Endodermal cell (in vitro differentiated cells): ENCODE results near the gene STX3. TPM values are rescaled to one million over a fixed set of nuclear protein-coding genes. Genes with fewer than 3 reads are reported as not detected.

Experiments
- DNase-seq: peaks from one replicate; pipeline ENCODE4 v3.0.0-alpha.2; 2017
- H3K27ac ChIP-seq: 2 replicates; pipeline ENCODE4 v1.5.1; 2013; ENCODE audit warnings: mild to moderate bottlenecking, low read depth, low read length, moderate library complexity
- H3K27me3 ChIP-seq: 2 replicates; pipeline ENCODE4 v1.6.1; 2013; ENCODE audit warnings: mild to moderate bottlenecking, low read length, moderate library complexity; ENCODE audit not compliant: insufficient read depth, control insufficient read depth, poor library complexity, severe bottlenecking
- H3K36me3 ChIP-seq: 2 replicates; pipeline ENCODE4 v1.7.0; 2013; ENCODE audit warnings: mild to moderate bottlenecking, low read length, moderate library complexity; ENCODE audit not compliant: control insufficient read depth, insufficient read depth
- H3K4me1 ChIP-seq: one replicate; pipeline ENCODE4 v1.7.0; 2013; ENCODE audit warnings: low read length; ENCODE audit not compliant: control insufficient read depth, insufficient read depth
- H3K4me3 ChIP-seq: 2 replicates; pipeline ENCODE4 v1.5.1; 2013; ENCODE audit warnings: mild to moderate bottlenecking, low read length, moderate library complexity
- H3K9ac ChIP-seq: 2 replicates; pipeline ENCODE4 v1.6.1; 2013; ENCODE audit warnings: mild to moderate bottlenecking, low read length, moderate library complexity; ENCODE audit not compliant: poor library complexity, severe bottlenecking; ENCODE audit errors: extremely low read depth
- H3K9me3 ChIP-seq: 2 replicates; pipeline ENCODE4 v1.6.1; 2013; ENCODE audit warnings: mild to moderate bottlenecking, low read length, moderate library complexity; ENCODE audit not compliant: control insufficient read depth
- H3K27ac Mint-ChIP-seq: 2 replicates; pipeline ENCODE4 v1.8.0; 2020; ENCODE audit warnings: mixed read lengths
- H3K27me3 Mint-ChIP-seq: 2 replicates; pipeline ENCODE4 v1.8.0; 2021; ENCODE audit warnings: mild to moderate bottlenecking, mixed read lengths; ENCODE audit not compliant: insufficient read depth
- H3K36me3 Mint-ChIP-seq: 2 replicates; pipeline ENCODE4 v1.8.0; 2020; ENCODE audit warnings: low read depth, mixed read lengths
- H3K4me1 Mint-ChIP-seq: 2 replicates; pipeline ENCODE4 v1.8.0; 2020; ENCODE audit warnings: mixed read lengths
- H3K4me3 Mint-ChIP-seq: 2 replicates; pipeline ENCODE4 v1.8.0; 2020; ENCODE audit warnings: mild to moderate bottlenecking, moderate library complexity, mixed read lengths
- H3K9me3 Mint-ChIP-seq: 2 replicates; pipeline ENCODE4 v1.8.0; 2020; ENCODE audit warnings: mild to moderate bottlenecking, mixed read lengths
- CTCF ChIP-seq: fragments of 200-600 bp; sonication (generic); conservative IDR thresholded peaks from 2 replicates; pipeline ENCODE4 v1.5.0; 2021; ENCODE audit warnings: antibody characterized with exemption, mild to moderate bottlenecking
- WGBS, 2 experiments: methylation state at CpG; one replicate each; pipeline versions ENCODE4 v1.1.5 to v1.1.7; 2013; ENCODE audit warnings: missing lambda C conversion rate in 2 of 2, mixed read lengths in 1 of 2; ENCODE audit not compliant: insufficient coverage in 1 of 2, insufficient read length in 1 of 2; 5-methylcytosine and 5-hydroxymethylcytosine counted together
- total RNA-seq, 2 donors: library from RNA; stranded (reverse); fragmentation: NEBNext Ultra II Directional in 1 of 2; extraction: Animal tissue kit (Norgen Biotek cat#: 25700) in 1 of 2; gene quantifications; 2 replicates in 1 of 2; 3 replicates in 1 of 2; pipeline ENCODE4 v1.2.1, GENCODE V29; 2021

Gene STX3
- total RNA-seq, 2 donors from 2014 or later, result 119 to 160 TPM

GRCh38 chr11:59818572-59818971, 63.4 kb downstream of the STX3 start:
- no peaks in the 10 kb centered on the region for H3K9me3 ChIP-seq
- H3K4me3 ChIP-seq, result no peak overlapping the region
- no peaks in the 10 kb centered on the region for H3K27me3 ChIP-seq
- no peak for DNase-seq
- Mint-ChIP-seq H3K27ac (no peak overlapping the region), H3K9me3 (no peaks in the 10 kb centered on the region), H3K36me3 (no peaks in the 10 kb centered on the region), H3K4me3 (no peak overlapping the region), H3K4me1 (peaks cover 32% of the 10 kb centered on the region), H3K27me3 (no peaks in the 10 kb centered on the region)
- no peak overlapping the region for H3K27ac ChIP-seq
- TF ChIP-seq CTCF, result no peak
- no peaks in the 10 kb centered on the region for H3K36me3 ChIP-seq
- H3K4me1 ChIP-seq, result peaks cover 12% of the 10 kb centered on the region
- H3K9ac ChIP-seq, result no peak overlapping the region
- 89 to 91% methylated on average over 4 of the region's 4 CpGs for WGBS, 2 experiments

DNA sequence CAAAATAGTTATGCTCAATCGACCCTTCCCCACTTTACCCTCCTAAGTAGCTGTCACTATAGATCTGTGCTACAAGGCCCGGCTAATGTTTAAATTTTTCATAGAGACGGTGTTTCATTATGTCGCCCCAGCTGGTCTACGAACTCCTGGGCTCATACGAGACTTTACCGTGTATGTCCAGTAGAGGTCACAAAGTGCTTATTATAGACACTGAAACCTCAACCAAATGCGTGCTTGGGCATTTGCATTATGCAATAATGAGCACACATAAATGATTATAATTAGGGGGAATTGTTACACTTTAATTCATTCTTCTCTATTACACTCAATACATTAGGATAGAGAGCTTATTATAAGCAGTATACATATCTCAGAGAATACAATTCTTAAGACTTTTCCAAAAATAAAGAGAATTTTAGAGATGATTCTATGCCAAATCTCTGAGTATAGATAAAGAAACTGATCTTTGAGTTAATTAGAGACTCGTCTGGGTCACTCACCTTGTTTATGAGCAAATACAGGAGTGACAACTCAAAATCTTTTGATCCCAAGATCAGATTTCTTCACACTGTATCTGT, 67.9 kb downstream of the STX3 start:
- Histone ChIP-seq H3K9ac (no peak overlapping the region), H3K36me3 (no peaks in the 10 kb centered on the region), H3K27ac (no peak overlapping the region), H3K9me3 (no peaks in the 10 kb centered on the region), H3K4me1 (no peaks in the 10 kb centered on the region), H3K27me3 (no peaks in the 10 kb centered on the region), H3K4me3 (no peak overlapping the region)
- Mint-ChIP-seq H3K4me3 (no peak overlapping the region), H3K36me3 (no peaks in the 10 kb centered on the region), H3K4me1 (peaks cover 7% of the 10 kb centered on the region), H3K27ac (no peak overlapping the region), H3K27me3 (no peaks in the 10 kb centered on the region), H3K9me3 (no peaks in the 10 kb centered on the region)
- 50 to 54% methylated on average over 7 to 9 of the region's 9 CpGs for WGBS, 2 experiments
- peak; percentile 59 for DNase-seq
- TF ChIP-seq CTCF, result peak; percentile 80

GRCh38 chr11:59829358-59829757, 74.2 kb downstream of the STX3 start:
- Histone ChIP-seq H3K9ac (no peak overlapping the region), H3K4me3 (no peak overlapping the region), H3K27ac (no peak overlapping the region), H3K9me3 (no peaks in the 10 kb centered on the region), H3K27me3 (no peaks in the 10 kb centered on the region), H3K4me1 (no peaks in the 10 kb centered on the region), H3K36me3 (no peaks in the 10 kb centered on the region)
- Mint-ChIP-seq H3K36me3 (no peaks in the 10 kb centered on the region), H3K4me3 (no peak overlapping the region), H3K27ac (no peak overlapping the region), H3K4me1 (no peaks in the 10 kb centered on the region), H3K9me3 (no peaks in the 10 kb centered on the region), H3K27me3 (no peaks in the 10 kb centered on the region)
- TF ChIP-seq CTCF, result no peak
- no peak for DNase-seq
- 86 to 87% methylated on average over 3 of the region's 3 CpGs for WGBS, 2 experiments
